SU-DHL-6 (cell line): Measurements from ENCODE around the gene CENPQ.

Experiments used
- H2AFZ ChIP-seq: fragments of 200-600 bp; sonication (generic); 2 replicates; pipeline ENCODE4 v1.6.1; 2014; ENCODE audit warnings: low read depth, mild to moderate bottlenecking, moderate library complexity, mixed read lengths, antibody characterized with exemption, low read length; ENCODE audit not compliant: severe bottlenecking
- H3F3A ChIP-seq: fragments of 200-600 bp; shearing (Covaris generic); 2 replicates; pipeline ENCODE4 v1.6.0; 2016; ENCODE audit warnings: antibody characterized with exemption, mild to moderate bottlenecking; ENCODE audit not compliant: insufficient read depth
- H3K27ac ChIP-seq: fragments of 200-600 bp; sonication (generic); 2 replicates; pipeline ENCODE4 v1.5.1; 2016; ENCODE audit warnings: low read depth, mild to moderate bottlenecking, low read length, moderate library complexity, mixed read lengths
- H3K27me3 ChIP-seq: fragments of 200-600 bp; sonication (generic), shearing (Covaris generic); 2 replicates; pipeline ENCODE4 v1.6.0; 2014; ENCODE audit warnings: mild to moderate bottlenecking, low read length
- H3K36me3 ChIP-seq: fragments of 200-600 bp; sonication (generic); 2 replicates; pipeline ENCODE4 v1.6.1; 2014; ENCODE audit warnings: mild to moderate bottlenecking, low read length, mixed read lengths
- H3K4me2 ChIP-seq: fragments of 300-600, 200-600 bp; shearing (Covaris generic), sonication (generic); 2 replicates; pipeline ENCODE4 v1.6.0; 2014; ENCODE audit warnings: low read length, low read depth, mild to moderate bottlenecking; ENCODE audit not compliant: poor library complexity, severe bottlenecking
- H3K4me3 ChIP-seq: fragments of 200-600 bp; sonication (generic); 2 replicates; pipeline ENCODE4 v1.5.1; 2014; ENCODE audit warnings: antibody characterized with exemption, low read length, mild to moderate bottlenecking, mixed read lengths; ENCODE audit not compliant: insufficient read depth, poor library complexity, severe bottlenecking
- H3K79me2 ChIP-seq: fragments of 200-600 bp; sonication (generic); 2 replicates; pipeline ENCODE4 v1.6.1; 2014; ENCODE audit warnings: mild to moderate bottlenecking, low read length, moderate library complexity; ENCODE audit not compliant: insufficient read depth
- H3K9ac ChIP-seq: fragments of 200-600 bp; sonication (generic); 2 replicates; pipeline ENCODE4 v1.7.0; 2014; ENCODE audit warnings: mild to moderate bottlenecking, low read length
- H3K9me2 ChIP-seq: fragments of 200-600 bp; sonication (generic); replicated peaks from 2 replicates; pipeline ENCODE4 v1.6.1; 2014; ENCODE audit warnings: low read length; ENCODE audit not compliant: insufficient read depth
- H3K9me3 ChIP-seq: fragments of 200-600 bp; sonication (generic); 2 replicates; pipeline ENCODE4 v1.6.1; 2014; ENCODE audit warnings: low read length, mixed read lengths; ENCODE audit not compliant: insufficient read depth
- H4K20me1 ChIP-seq: fragments of 200-600 bp; sonication (generic); 2 replicates; pipeline ENCODE4 v1.6.1; 2014; ENCODE audit warnings: low read depth, mild to moderate bottlenecking, antibody characterized with exemption, low read length, moderate library complexity, mixed read lengths
- CTCF ChIP-seq: fragments of 200-600 bp; sonication (generic); IDR thresholded peaks from one replicate; pipeline ENCODE4 v1.5.1; 2017; ENCODE audit warnings: antibody characterized with exemption, mild to moderate bottlenecking, low read length, moderate library complexity; ENCODE audit not compliant: insufficient read depth, poor library complexity, severe bottlenecking
- EZH2phosphoT487 ChIP-seq: fragments of 200-600 bp; sonication (generic), shearing (Covaris generic); conservative IDR thresholded peaks from 2 replicates; pipeline ENCODE4 v1.6.1; 2018; ENCODE audit warnings: mild to moderate bottlenecking, antibody characterized with exemption, low read length, moderate library complexity, mixed read lengths

CENPQ gene

DNA sequence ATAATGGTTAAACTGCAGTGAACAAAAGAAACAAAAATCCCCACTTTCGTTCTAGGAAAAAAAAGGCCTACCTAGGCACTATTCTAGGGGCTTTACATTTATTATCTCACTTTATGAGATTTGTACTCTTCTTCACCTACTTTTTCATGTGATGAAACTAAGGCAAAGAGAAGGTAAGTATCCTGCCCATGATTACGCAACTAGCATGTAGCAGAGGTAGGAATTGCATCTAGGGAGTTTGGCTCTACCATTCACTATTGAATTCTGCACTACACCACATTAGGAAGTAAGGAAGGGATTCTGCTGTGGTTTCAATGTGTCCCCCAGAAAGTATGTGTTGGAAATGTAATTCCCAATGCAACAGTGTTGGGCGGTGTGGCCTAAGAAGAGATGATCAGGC, 75.9 kb downstream of the CENPQ start:
- Histone ChIP-seq H3K9ac (no peak overlapping the region), H3K9me3 (no peaks in the 10 kb centered on the region), H3K36me3 (no peaks in the 10 kb centered on the region), H3K4me3 (no peak overlapping the region), H3K79me2 (no peaks in the 10 kb centered on the region), H3K4me2 (no peak overlapping the region), H3K27ac (no peak overlapping the region), H3F3A (no peaks in the 10 kb centered on the region), H3K27me3 (peaks cover 5% of the 10 kb centered on the region; the same call in 1 of the 2 replicates), H2AFZ (no peak overlapping the region), H4K20me1 (no peaks in the 10 kb centered on the region), H3K9me2 (no peaks in the 10 kb centered on the region)
- TF ChIP-seq EZH2phosphoT487: no peak
- no peak for TF ChIP-seq CTCF

GRCh38 chr6:49540614-49541013, 77.4 kb downstream of the CENPQ start:
- H3K27ac ChIP-seq: no peak overlapping the region
- H3K9me2 ChIP-seq: no peaks in the 10 kb centered on the region
- H3K79me2 ChIP-seq: no peaks in the 10 kb centered on the region
- H3K9ac ChIP-seq: no peak overlapping the region
- no peak overlapping the region for H2AFZ ChIP-seq
- no peaks in the 10 kb centered on the region for H4K20me1 ChIP-seq
- no peak overlapping the region for H3K4me2 ChIP-seq
- no peak overlapping the region for H3K4me3 ChIP-seq
- no peaks in the 10 kb centered on the region for H3K9me3 ChIP-seq
- peaks cover 5% of the 10 kb centered on the region; the same call in 1 of the 2 replicates for H3K27me3 ChIP-seq
- no peaks in the 10 kb centered on the region for H3F3A ChIP-seq
- H3K36me3 ChIP-seq: no peaks in the 10 kb centered on the region
- no peak for TF ChIP-seq CTCF
- TF ChIP-seq EZH2phosphoT487: no peak

GRCh38 chr6:49541210-49541724, 78.1 kb downstream of the CENPQ start:
- Histone ChIP-seq H3K79me2 (no peaks in the 10 kb centered on the region), H3K9me2 (no peaks in the 10 kb centered on the region), H3K4me2 (no peak overlapping the region), H3K27ac (no peak overlapping the region), H4K20me1 (no peaks in the 10 kb centered on the region), H2AFZ (no peak overlapping the region), H3K27me3 (peaks cover 5% of the 10 kb centered on the region; the same call in 1 of the 2 replicates), H3K9me3 (no peaks in the 10 kb centered on the region), H3K9ac (no peak overlapping the region), H3F3A (no peaks in the 10 kb centered on the region), H3K4me3 (no peak overlapping the region), H3K36me3 (no peaks in the 10 kb centered on the region)
- no peak for TF ChIP-seq CTCF
- no peak for TF ChIP-seq EZH2phosphoT487

DNA sequence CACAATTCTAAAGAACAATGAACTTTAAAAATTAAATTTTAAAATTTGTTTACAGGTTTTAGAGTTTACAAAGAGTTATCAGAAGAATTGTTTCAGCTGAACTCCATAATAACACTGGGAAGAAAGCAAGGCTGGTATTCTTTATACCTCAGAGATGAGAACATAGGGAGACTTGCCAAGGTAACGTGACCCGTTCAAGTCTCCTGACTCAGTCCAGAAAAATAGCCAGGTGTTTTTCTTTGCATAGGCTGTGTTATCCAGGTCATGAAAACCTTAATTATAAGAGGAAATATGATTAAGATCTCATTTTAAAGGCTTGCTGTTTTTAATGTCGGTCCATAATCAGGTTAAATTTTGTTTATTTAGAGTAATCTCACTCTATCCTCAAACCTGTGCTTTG, 78.8 kb downstream of the CENPQ start:
- TF ChIP-seq EZH2phosphoT487: no peak
- no peak for TF ChIP-seq CTCF
- Histone ChIP-seq H3K27me3 (peaks cover 5% of the 10 kb centered on the region; the same call in 1 of the 2 replicates), H3F3A (no peaks in the 10 kb centered on the region), H3K9me2 (no peaks in the 10 kb centered on the region), H2AFZ (no peak overlapping the region), H3K9ac (no peak overlapping the region), H3K36me3 (no peaks in the 10 kb centered on the region), H3K79me2 (no peaks in the 10 kb centered on the region), H3K4me3 (no peak overlapping the region), H3K27ac (no peak overlapping the region), H3K4me2 (no peak overlapping the region), H4K20me1 (no peaks in the 10 kb centered on the region), H3K9me3 (no peaks in the 10 kb centered on the region)
